ENCODE results near the gene OR7C1. TPM values are rescaled to one million over a fixed set of nuclear protein-coding genes. Genes with fewer than 3 reads are reported as not detected.

The OR7C1 gene
- total RNA-seq, 1 donor from 2014 or later: not detected

GRCh38 chr19:14843169-14843568 lies 8.2 kb upstream of the OR7C1 start:
- Mint-ChIP-seq H3K36me3 (ENCODE audit: low read depth) (no peaks in the 10 kb centered on the region), H3K9me3 (ENCODE audit: low read depth) (peaks cover 7% of the 10 kb centered on the region)

GRCh38 chr19:14840206-14840605 lies 5.2 kb upstream of the OR7C1 start:
- no peaks in the 10 kb centered on the region for H3K36me3 Mint-ChIP-seq (ENCODE audit: low read depth)
- H3K27me3 Mint-ChIP-seq (ENCODE audit: low read depth): peaks cover 2% of the 10 kb centered on the region
- H3K27ac Mint-ChIP-seq (ENCODE audit: unreplicated experiment): no peak overlapping the region
- DNase-seq (ENCODE audit: low spot score): no peak
- peaks cover 7% of the 10 kb centered on the region for H3K9me3 Mint-ChIP-seq (ENCODE audit: low read depth)
- H3K4me1 Mint-ChIP-seq (ENCODE audit: low read depth): no peaks in the 10 kb centered on the region
- H3K4me3 Mint-ChIP-seq (ENCODE audit: unreplicated experiment): no peak overlapping the region
- TF ChIP-seq CTCF (IDR thresholded peaks at IDR 0.05): no peak

More at GRCh38 chr19:14843169-14843568, 8.2 kb upstream of the OR7C1 start:
- H3K27me3 Mint-ChIP-seq (ENCODE audit: low read depth): peaks cover 2% of the 10 kb centered on the region
- no peak overlapping the region for H3K27ac Mint-ChIP-seq (ENCODE audit: unreplicated experiment)
- H3K4me3 Mint-ChIP-seq (ENCODE audit: unreplicated experiment): no peak overlapping the region
- TF ChIP-seq CTCF (IDR thresholded peaks at IDR 0.05): no peak
- H3K4me1 Mint-ChIP-seq (ENCODE audit: low read depth): no peaks in the 10 kb centered on the region
- DNase-seq (ENCODE audit: low spot score): no peak

- H3K4me3 Mint-ChIP-seq (ENCODE audit: unreplicated experiment): no peak overlapping the region
- no peak for DNase-seq (ENCODE audit: low spot score)
- H3K36me3 Mint-ChIP-seq (ENCODE audit: low read depth): no peaks in the 10 kb centered on the region
- H3K9me3 Mint-ChIP-seq (ENCODE audit: low read depth): peaks cover 4% of the 10 kb centered on the region
- no peak for TF ChIP-seq CTCF (IDR thresholded peaks at IDR 0.05)
- H3K27ac Mint-ChIP-seq (ENCODE audit: unreplicated experiment): no peak overlapping the region
- no peaks in the 10 kb centered on the region for H3K27me3 Mint-ChIP-seq (ENCODE audit: low read depth)
- H3K4me1 Mint-ChIP-seq (ENCODE audit: low read depth): no peaks in the 10 kb centered on the region
Measured at GRCh38 chr19:14837391-14837790, 2.4 kb upstream of the OR7C1 start.

- H3K36me3 Mint-ChIP-seq (ENCODE audit: low read depth): no peaks in the 10 kb centered on the region
- no peak for DNase-seq (ENCODE audit: low spot score)
- no peak overlapping the region for H3K4me3 Mint-ChIP-seq (ENCODE audit: unreplicated experiment)
- no peaks in the 10 kb centered on the region for H3K4me1 Mint-ChIP-seq (ENCODE audit: low read depth)
- no peak overlapping the region for H3K27ac Mint-ChIP-seq (ENCODE audit: unreplicated experiment)
- H3K27me3 Mint-ChIP-seq (ENCODE audit: low read depth): peaks cover 3% of the 10 kb centered on the region
- no peak for TF ChIP-seq CTCF (IDR thresholded peaks at IDR 0.05)
- peaks cover 2% of the 10 kb centered on the region for H3K9me3 Mint-ChIP-seq (ENCODE audit: low read depth)
Measured at GRCh38 chr19:14830702-14831101, 4.3 kb downstream of the OR7C1 start.

- Mint-ChIP-seq H3K27ac (ENCODE audit: unreplicated experiment) (no peak overlapping the region), H3K4me1 (ENCODE audit: low read depth) (no peaks in the 10 kb centered on the region), H3K4me3 (ENCODE audit: unreplicated experiment) (no peak overlapping the region), H3K27me3 (ENCODE audit: low read depth) (peaks cover 3% of the 10 kb centered on the region), H3K36me3 (ENCODE audit: low read depth) (no peaks in the 10 kb centered on the region), H3K9me3 (ENCODE audit: low read depth) (peaks cover 5% of the 10 kb centered on the region)
- DNase-seq (ENCODE audit: low spot score): no peak
- TF ChIP-seq CTCF (IDR thresholded peaks at IDR 0.05): no peak
Measured at GRCh38 chr19:14826006-14826405, 9.0 kb downstream of the OR7C1 start.
